Measurements from ENCODE around the gene FUT3.
"Not testable (repeated sequence)": the region's sequence is repeated elsewhere in the genome, so short reads cannot be mapped to it uniquely, and the experiment has no call there.

The FUT3 gene

DNA sequence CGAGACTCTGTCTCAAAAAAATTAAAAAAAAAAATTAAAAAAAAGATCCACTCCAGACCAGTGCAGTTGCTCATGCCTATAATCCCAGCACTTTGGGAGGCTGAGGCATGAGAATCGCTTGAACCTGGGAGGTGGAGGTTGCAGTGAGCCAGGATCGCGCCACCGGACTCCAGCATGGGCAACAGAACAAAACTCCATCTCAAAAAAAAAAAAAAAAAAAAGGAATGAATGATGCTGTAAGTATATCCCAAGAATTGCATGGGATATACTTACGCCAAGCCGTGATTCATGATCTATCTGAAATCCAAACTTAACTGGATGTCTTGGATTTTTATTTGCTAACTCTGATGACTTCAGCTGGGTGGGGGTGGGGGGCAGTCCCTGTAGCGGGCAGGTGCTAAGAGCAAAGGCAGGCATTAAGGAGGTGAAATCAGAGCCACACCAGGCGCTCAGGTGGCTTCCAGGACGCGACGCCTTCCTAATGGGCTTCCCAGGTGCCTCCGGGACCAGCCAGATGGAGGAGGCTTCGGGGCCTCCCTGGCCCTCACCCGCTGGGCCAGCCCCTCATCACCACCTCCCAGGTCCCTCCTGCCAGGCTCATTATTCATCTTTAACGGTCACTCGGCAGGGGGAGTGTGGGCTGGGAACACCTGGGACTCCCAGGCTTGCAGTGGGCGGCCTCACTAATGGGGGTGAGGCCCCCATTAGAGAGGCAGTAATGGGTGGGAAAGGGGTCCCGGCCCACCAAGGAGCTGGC lies 30.5 kb upstream of the FUT3 start:
- no peak for DNase-seq

DNA sequence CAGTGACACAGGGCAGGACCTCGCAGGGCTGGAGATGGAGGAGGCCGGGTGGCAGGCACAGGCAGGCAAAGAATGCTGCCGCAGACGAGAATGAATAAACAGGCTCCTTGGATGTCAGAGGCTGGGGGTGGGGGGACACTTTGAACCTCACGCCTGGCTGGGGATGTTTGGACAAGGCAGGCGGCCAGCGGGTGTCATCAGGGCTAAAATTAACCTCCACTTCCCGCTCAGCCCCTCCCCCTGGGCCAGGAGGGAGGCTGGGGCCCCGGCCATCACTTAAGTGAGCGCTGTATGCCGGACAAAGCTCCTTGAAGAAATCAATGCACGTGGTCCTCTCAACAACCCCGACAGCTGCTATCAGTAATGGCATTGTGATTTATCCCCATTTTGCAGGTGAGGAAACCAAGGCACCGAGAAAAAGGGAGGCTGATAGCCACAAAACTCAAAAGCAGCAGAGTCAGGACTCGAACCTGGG lies 29.4 kb upstream of the FUT3 start:
- DNase-seq = no peak

DNA sequence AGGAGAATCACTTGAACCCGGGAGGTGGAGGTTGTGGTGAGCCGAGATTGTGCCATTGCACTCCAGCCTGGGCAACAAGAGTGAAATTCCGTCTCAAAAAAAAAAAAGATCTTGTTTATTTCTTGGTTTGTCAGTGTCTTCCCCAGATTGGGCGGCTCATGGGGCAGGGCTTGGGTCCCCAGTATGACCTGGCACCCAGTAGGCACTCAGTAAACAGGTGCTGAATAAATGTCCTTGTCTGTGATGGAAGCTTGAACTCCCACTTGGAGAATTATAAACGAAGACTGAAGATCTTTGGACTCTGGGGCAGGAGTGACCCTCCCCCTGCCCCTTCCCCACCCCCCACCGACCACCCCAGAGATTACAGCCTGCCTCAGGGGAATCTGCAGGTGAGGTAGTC lies 28.9 kb upstream of the FUT3 start:
- DNase-seq = no peak

DNA sequence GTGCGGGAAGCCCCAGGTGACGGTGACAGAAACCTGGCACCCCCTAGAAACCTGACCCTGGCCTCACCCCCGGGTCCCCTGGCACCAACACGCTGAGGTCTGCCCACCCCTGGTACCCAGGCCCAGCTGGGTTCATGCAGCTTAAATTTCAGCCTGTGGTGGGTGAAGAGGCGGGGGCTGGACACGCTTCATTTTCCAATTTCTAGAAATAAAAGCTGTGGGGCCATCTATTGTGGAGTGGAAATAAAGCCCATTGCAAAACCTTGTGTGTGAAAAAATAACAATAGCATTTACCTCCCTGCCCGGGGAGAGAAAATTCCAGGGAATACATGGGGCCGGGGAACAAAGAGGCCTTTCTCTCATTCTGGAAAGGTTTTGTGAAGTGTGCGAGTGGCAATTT lies 26.6 kb upstream of the FUT3 start:
- DNase-seq = no peak

DNA sequence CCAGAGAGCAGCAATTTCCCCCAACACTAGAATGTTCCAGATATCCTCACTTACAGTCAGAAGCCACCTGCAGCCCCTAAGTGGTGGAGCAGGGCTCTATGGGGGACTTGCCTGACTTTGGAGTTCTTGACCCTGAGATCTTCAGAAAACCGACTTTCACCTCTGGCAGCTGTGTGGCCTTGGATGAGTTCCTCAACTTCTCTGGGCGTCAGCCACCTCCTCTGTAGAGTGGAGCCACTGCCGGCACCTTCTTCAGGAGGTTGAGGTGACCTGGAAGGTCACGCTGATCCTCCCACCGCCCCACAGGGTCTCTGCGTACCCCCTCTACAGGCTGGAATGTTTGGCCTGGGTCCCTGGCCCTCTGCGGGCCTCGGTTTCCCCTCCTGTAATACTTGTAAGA lies 26.2 kb upstream of the FUT3 start:
- no peak for DNase-seq

DNA sequence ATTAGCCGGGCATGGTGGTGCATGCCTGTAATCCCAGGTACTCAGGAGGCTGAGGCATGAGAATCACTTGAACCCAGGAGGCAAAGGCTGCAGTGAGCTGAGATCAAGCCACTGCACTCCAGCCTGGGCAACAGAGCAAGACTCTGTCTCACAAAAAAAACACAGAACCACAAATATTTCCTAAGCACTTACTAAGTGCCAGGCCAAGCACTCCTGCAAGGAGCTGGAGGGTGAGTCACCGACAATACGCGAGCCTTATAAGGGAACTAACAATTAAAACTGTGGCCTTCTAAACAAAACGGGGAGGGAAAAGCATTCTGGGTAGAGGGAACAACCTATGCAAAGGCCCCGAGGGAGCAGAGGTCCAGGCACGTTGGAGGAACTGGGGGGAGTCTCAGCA lies 23.2 kb upstream of the FUT3 start:
- not testable (repeated sequence) for DNase-seq

DNA sequence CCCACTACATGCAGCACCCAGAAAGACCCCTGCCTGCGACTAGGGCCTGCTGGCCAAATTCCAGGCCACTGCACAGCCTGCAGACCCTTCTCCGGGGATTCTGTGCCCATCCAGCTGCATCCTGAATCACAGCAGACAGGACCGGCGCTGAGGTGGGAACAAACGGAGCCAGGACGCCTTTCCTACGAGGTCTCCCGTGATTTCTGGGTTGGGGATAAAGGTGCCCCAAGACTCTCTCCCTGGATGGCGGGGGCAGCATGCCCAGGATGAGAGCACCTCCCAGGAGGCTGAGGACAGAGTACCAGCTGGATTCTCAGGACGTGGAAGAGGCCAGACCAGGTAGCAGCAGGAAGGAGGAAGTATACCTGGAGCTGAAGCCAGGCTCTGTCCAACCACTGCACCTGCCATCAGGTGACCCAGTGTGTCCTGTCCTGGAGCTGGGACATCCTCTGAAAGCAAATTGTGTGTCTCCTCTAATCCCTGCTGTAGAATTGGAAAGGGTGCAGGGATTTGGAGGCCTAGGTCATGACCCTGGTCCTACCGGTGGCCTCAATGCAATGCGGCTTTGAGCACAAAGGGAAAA lies 22.5 kb upstream of the FUT3 start:
- no peak for DNase-seq

DNA sequence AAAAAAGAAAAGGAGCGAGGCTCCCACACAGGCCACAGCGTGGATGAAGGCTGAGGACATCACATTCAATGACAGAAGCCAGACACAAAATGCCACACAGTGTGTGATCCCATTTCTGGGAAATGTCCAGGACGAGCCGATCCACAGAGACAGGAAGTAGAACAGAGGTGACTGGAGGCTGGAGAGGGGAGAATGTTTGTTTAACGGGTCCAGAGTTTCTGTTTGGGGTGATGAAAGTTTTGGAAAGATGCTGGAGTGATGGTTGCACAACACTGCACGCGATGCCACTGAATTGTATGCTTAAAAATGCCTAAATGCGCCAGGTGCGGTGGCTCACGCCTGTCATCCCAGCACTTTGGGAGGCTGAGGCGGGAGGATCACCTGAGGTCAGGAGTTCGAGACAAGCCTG lies 19.7 kb upstream of the FUT3 start:
- DNase-seq = no peak

DNA sequence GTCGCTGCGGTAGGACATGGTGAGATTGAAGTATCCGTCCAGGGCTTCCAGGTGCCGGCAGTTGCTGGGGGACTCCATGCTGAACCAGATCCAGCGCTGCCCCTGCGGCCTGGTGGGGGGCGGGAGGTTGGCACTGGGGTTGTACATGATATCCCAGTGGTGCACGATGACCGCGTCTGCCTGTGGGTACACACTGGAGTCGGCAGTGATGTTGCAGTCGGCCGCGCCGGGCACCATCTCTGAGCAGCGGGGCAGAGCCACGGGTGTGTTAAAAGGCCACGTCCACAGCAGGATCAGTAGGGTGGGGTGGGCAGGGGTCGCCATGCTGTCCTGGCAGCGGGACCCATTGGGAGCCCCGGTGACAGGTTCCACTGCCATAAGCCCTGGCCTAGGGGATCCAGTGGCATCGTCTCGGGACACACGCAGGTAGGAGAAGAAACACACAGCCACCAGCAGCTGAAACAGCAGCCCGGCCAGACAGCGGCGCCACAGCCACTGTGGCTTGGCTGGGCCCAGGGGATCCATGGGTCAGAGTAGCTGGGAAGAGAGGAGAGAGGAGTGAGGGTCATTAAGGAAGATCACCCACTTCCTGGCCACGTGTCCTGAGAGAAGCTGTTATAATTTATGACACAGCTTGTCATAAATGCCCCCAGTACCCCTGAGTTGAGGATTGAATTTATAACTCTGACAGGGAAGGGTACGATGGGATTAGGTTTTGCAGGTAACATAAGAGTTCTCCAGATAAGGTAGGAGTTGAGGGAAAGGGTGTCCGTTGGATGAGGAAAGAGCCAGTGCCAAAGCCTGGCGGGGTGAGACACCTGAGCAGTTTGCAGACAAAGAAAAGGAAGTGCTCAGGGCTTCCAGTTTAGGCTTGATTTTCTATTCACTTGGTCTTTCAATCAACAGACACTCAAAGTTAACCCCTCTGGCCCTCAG lies 16.2 kb upstream of the FUT3 start:
- no peak for DNase-seq

DNA sequence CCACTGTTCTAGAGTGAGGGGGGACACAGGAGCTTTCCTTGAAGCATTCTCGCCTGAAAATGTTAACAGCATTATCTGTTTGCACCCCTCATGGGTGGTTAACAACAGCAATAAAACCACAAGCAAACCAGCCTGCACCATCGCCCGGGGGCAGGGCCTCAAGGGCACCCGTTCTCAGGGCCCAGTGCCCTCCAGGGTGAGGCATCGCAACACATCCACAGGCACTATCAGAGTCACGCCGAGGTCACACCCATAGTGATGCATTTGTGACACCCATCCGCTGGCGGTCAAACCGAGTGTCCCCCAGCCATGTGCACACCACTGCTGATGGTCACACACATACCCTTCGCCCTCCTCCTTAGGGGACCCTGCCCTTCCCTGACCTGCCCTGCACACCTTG lies 14.5 kb upstream of the FUT3 start:
- no peak for DNase-seq

DNA sequence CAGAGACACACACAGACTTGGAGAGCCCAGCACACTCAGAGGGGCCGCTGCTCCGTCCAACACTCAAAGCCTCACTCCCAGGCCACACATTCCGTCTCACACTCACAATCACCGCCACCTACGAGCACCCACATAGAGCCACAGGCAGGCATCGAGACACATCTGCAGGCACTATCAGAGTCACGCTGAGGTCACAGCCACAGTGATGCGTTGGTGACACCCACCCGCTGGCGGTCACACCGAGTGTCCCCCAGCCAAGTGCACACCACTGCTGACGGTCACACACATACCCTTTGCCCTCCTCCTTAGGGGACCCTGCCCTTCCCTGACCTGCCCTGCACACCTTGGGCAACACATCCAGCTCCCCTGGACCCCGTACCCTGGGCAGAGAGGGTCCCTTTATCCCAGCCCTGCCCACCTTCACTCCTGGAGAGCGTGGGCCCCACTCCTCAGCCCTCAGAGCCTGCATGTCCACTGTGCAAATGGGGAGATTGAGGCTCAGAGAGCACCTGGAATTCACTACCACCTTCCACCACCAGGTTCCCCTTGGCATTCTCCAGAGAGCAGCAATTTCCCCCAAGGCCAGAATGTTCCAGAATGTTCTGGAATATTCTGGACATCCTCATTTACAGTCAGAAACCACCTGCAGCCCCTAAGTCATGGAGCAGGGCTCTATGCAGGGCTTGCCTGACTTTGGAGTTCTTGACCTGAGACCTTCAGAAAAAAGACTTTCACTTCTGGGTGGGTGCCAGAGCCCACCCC lies 13.7 kb upstream of the FUT3 start:
- DNase-seq = no peak

DNA sequence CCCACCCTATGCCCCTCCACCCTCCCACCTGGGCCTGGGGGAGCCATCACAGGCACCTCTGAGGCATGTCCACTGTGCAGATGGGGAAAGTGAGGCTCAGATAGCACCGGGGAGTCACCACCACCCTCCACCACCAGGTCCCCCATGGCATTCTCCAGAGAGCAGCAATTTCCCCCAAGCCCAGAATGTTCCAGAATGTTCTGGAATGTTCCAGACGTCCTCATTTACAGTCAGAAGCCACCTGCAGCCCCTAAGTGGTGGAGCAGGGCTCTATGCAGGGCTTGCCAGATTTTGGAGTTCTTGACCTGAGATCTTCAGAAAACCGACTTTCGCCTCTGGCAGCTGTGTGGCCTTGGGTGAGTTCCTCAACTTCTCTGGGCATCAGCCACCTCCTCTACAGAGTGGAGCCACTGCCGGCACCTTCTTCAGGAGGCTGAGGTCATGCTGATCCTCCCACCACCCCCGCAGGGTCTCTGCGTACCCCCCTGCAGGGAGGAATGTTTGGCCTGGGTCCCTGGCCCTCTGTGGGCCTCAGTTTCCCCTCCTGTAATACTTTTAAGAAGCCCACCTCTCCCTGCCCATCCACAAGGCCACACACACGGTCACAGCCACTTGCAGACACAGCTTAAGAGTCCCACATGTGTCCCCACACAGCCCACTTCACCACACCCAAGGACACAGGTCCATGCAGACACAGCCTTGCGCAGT lies 12.9 kb upstream of the FUT3 start:
- DNase-seq = no peak

DNA sequence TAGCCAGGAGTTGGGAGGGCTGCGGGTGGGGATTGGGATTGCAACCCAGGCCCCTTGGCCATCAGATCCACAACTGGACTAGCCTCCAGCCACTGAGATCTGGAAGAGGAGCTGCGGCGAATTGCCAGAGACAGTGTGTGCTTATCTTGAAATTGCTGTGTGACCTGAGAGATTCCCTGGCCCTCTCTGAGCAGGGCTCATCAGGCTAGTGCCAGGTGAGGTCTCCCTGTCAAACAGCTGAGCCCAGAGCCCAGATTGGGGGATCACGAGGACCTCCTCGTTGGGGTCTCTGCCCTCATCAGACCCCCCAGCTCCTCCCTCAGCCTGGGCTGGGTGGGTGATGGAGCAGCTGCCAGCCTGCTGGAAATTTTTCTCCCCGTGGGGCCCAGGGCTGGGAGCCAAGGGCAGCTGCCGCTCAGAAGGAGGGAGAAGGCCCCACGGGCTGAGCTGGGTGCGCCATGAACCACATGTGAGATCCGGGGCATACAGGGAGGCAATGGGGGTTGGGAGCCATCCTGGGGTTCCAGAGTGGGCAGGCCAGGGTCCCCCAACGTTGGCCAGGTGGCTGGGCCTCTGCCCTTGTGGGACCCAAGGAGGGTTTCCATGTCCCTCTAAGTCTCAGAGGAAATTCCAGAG lies 11.9 kb upstream of the FUT3 start:
- no peak for DNase-seq

DNA sequence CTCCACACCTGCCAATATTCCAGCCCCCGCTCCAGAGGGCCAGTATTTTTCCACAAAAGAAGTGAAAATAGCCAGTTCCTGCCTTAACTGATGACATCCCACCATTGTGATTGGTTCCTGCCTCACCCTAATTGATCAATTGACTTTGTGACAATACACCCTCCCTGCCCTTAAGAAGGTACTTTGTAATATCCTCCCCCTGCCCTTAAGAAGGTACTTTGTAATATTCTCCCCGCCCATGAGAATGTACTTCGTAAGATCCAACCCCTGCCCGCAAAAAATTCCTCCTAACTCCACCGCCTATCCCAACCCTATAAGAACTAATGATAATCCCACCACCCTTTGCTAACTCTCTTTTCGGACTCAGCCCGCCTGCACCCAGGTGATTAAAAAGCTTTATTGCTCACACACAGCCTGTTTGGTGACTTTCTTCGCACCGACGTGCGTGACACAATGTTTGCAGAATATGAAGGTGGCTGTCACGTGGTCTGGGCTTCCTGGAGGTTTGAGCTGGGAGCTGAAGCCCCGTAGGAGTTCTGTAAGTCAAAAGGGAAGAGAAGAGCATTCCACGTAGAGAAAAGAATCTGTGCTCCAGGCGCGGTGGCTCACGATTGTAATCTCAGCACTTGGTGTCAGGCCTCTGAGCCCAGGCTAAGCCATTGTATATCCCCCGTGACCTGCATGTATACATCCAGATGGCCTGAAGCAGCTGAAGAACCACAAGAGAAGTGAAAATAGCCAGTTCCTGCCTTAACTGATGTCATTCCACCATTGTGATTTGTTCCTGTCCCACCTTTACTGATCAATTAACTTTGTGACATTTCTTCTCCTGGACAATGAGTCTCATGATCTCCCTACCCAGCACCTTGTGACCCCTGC lies 6.2 kb upstream of the FUT3 start:
- no peak for DNase-seq

DNA sequence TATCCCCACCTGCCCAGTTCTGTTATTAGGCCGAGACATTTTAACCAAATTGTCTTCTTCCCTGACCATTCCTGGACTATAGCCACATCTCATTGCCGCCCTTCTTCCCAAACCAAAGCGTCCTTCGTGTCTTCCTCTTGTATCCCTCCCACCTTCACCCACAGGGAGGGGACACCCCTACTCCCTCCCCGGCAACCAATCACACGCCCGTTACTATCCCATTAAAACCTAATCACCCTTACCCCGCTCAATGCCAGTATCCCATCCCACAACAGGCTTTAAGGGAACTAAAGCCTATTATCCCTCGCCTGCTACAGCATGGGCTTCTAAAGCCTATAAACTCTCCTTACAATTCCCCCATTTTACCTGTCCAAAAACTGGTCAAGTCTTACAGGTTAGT lies 3.9 kb upstream of the FUT3 start:
- DNase-seq = not testable (repeated sequence)

DNA sequence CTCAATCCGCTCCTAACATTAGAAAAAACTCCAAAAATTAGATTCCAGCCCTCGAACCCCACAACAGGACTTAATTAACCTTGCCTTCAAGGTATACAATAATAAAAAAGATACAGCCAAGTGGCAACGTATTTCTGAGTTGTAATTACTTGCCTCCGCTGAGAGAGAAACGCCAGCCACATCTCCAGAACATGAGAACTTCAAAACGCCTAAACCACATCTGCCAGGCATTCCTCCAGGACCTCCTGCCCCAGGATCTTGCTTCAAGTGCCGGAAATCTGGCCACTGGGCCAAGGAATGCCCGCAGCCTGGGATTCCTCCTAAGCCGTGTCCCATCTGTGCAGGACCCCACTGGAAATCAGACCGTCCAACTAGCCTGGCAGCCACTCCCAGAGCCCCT lies 2.9 kb upstream of the FUT3 start:
- not testable (repeated sequence) for DNase-seq

DNA sequence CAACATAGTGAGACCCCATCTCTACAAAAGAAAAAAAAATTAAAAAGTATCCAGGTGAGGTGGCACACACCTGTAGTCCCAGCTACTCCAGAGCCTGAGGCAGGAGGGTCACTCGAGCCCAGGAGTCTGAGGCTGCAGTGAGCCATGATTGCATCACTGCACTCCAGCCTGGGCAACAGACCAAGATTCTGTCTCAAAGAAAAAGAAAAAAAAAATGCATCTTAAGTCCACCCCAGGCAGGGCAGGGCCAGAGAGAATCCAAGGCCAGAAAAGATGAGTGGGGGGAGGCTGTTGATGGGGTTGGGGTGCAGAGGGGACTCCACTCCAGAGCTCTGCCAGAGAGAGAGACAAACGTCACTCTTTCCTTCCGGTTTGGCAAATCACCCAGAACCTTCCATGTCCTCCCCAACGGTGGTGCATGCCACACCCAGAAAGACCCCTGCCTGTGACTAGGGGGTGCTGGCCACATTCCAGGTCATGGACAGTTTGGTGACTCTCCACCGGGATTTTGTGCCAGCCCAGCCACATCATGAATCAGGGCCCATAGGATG lies 431 bp downstream of the FUT3 start:
- DNase-seq = no peak

DNA sequence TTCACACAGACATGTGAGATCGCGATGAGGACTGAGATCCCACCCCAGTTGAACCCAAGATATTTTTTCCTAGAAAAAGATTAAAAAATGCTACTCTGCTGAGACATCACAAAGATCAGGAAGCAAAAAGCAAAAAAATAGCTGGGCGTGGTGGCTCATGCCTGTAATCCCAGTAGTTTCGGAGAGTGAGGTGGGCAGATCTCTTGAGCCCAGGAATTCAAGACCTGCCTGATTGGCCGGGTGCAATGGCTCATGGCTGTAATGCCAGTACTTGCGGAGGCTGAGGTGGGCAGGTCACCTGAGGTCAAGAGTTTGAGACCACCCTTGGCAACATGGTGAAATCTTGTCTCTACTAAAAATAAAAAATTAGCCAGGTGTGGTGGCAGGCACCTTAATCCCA lies 1.1 kb downstream of the FUT3 start:
- DNase-seq = no peak

DNA sequence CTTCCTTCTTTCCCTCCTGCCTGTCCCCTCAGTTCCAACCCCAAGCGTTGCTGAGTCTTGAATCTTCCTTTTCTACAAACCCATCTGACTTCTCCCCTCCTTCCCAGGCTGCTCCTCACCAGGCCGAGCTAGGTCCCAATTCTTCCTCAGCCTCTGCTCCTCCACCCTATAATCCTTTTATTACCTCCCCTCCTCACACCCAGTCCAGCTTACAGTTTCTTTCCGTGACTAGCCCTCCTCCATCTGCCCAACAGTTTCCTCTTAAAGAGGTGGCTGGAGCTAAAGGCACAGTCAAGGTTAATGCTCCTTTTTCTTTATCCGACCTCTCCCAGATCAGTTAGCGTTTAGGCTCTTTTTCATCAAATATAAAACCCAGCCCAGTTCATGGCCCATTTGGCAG lies 2.6 kb downstream of the FUT3 start:
- not testable (repeated sequence) for DNase-seq

DNA sequence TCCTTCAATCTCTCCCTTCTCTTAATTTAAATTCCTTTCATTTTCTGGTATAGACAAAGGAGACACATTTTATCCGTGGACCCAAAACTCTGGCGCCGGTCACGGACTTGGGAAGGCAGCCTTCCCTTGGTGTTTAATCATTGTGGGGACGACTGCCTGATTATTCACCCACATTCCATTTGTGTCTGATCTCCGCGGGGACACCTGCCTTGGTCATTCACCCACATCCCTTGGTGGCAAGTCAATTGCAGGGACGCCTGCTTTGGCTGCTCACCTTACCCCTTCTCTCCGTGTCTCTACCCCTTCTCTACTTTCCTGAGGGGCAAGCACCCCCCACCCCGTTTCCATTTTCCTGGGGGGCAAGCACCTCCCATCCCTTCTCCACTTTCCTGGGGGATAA lies 3.4 kb downstream of the FUT3 start:
- DNase-seq = not testable (repeated sequence)

Data from CD4-positive, alpha-beta T cell treated with Interleukin-17A for 4 hours (primary cell).